IMR-90 (cell line): Measurements from ENCODE around the gene MAN1A2. TPM values are rescaled to one million over a fixed set of nuclear protein-coding genes. Genes with fewer than 3 reads are reported as not detected.

Experiments used
- ATAC-seq: fragments of 200-7000 bp; cut with Tn5 transposase; 2 replicates; pipeline ENCODE4 v1.9.1; 2020; ENCODE audit warnings: low read depth, mild to moderate bottlenecking, moderate library complexity
- BruUV-seq: library from RNA; stranded (reverse); fragments of 400-500 nt; replicated peaks from 2 replicates; lab custom pipeline; 2021; lab: Mats Ljungman, UMichigan
- CTCF ChIA-PET: fragments of 300-600 bp; formaldehyde crosslinking; extraction: SDS; loops from one replicate; lab custom pipeline; 2021; ENCODE audit warnings: antibody characterized with exemption; lab: Yijun Ruan, JAX
- POLR2A ChIA-PET: fragments of 300-600 bp; sonication (Branson Sonifier 250); formaldehyde crosslinking; loops from one replicate; lab custom pipeline; 2022; ENCODE audit warnings: antibody characterized with exemption; ENCODE audit not compliant: unreplicated experiment; lab: Charles Lee
- DNase-seq: peaks from one replicate; pipeline ENCODE4 v3.0.0; 2013
- H2AFZ ChIP-seq: replicated peaks from 2 replicates; pipeline ENCODE3; 2013; ENCODE audit warnings: low read length, mild to moderate bottlenecking; ENCODE audit not compliant: poor library complexity
- H2AK5ac ChIP-seq: 2 replicates; pipeline ENCODE4 v1.6.1; 2013; ENCODE audit warnings: low read depth, low read length, inconsistent platforms
- H2AK9ac ChIP-seq: replicated peaks from 2 replicates; pipeline ENCODE3; 2013; ENCODE audit warnings: mild to moderate bottlenecking, low read depth, low read length, moderate library complexity; ENCODE audit not compliant: poor library complexity
- H2BK120ac ChIP-seq: 2 replicates; pipeline ENCODE4 v1.6.1; 2013; ENCODE audit warnings: low read depth, low read length, inconsistent platforms
- H2BK15ac ChIP-seq: 3 replicates; pipeline ENCODE4 v1.6.1; 2013; ENCODE audit warnings: low read depth, low read length, inconsistent platforms
- H2BK20ac ChIP-seq: 2 replicates; pipeline ENCODE4 v1.6.1; 2013; ENCODE audit warnings: low read depth, mild to moderate bottlenecking, inconsistent platforms, low read length, moderate library complexity
- H2BK5ac ChIP-seq: 2 replicates; pipeline ENCODE4 v1.6.1; 2013; ENCODE audit warnings: mild to moderate bottlenecking, low read depth, low read length, inconsistent platforms; ENCODE audit not compliant: poor library complexity, severe bottlenecking
- H3K14ac ChIP-seq: replicated peaks from 2 replicates; pipeline ENCODE4 v1.6.1; 2013; ENCODE audit warnings: low read depth, low read length, inconsistent platforms
- H3K18ac ChIP-seq: 2 replicates; pipeline ENCODE4 v1.6.1; 2013; ENCODE audit warnings: low read depth, low read length, control low read depth
- H3K23ac ChIP-seq: 2 replicates; pipeline ENCODE4 v1.6.1; 2013; ENCODE audit warnings: low read depth, low read length, inconsistent platforms
- H3K27ac ChIP-seq: 2 replicates; pipeline ENCODE4 v1.5.1; 2013; ENCODE audit warnings: mild to moderate bottlenecking, control low read depth, low read length; ENCODE audit not compliant: insufficient read depth
- H3K27me3 ChIP-seq: 2 replicates; pipeline ENCODE4 v1.6.1; 2013; ENCODE audit warnings: low read length; ENCODE audit not compliant: control insufficient read depth, insufficient read depth
- H3K36me3 ChIP-seq: 2 replicates; pipeline ENCODE4 v1.6.1; 2013; ENCODE audit warnings: low read length, mixed read lengths; ENCODE audit not compliant: control insufficient read depth, insufficient read depth
- H3K4ac ChIP-seq: 2 replicates; pipeline ENCODE4 v1.6.1; 2013; ENCODE audit warnings: low read depth, low read length, inconsistent platforms
- H3K4me1 ChIP-seq: 2 replicates; pipeline ENCODE4 v1.6.1; 2013; ENCODE audit warnings: low read length, mixed read lengths; ENCODE audit not compliant: control insufficient read depth, insufficient read depth
- H3K4me2 ChIP-seq: 2 replicates; pipeline ENCODE4 v1.6.1; 2013; ENCODE audit warnings: low read depth, mild to moderate bottlenecking, control low read depth, low read length, moderate library complexity
- H3K4me3 ChIP-seq: 2 replicates; pipeline ENCODE4 v1.5.1; 2013; ENCODE audit warnings: low read depth, mild to moderate bottlenecking, control low read depth, low read length, moderate library complexity; ENCODE audit not compliant: insufficient read depth
- H3K56ac ChIP-seq: 2 replicates; pipeline ENCODE4 v1.6.1; 2013; ENCODE audit warnings: low read length, inconsistent platforms; ENCODE audit not compliant: insufficient read depth; ENCODE audit errors: extremely low read depth
- H3K79me1 ChIP-seq, 2 experiments: 2 replicates each; pipeline ENCODE4 v1.6.1; 2013; ENCODE audit warnings: low read length in 2 of 2, inconsistent platforms in 1 of 2, low read depth in 1 of 2
- H3K9ac ChIP-seq: 2 replicates; pipeline ENCODE4 v1.6.1; 2013; ENCODE audit warnings: low read depth, low read length, control low read depth
- H3K9me1 ChIP-seq: 2 replicates; pipeline ENCODE4 v1.6.1; 2013; ENCODE audit warnings: low read length, inconsistent platforms; ENCODE audit not compliant: insufficient read depth
- H3K9me3 ChIP-seq: 2 replicates; pipeline ENCODE4 v1.6.1; 2013; ENCODE audit warnings: low read length; ENCODE audit not compliant: control insufficient read depth, insufficient read depth
- H4K20me1 ChIP-seq: 2 replicates; pipeline ENCODE4 v1.6.1; 2013; ENCODE audit warnings: low read length, inconsistent platforms; ENCODE audit not compliant: insufficient read depth
- H4K5ac ChIP-seq: 2 replicates; pipeline ENCODE4 v1.6.1; 2013; ENCODE audit warnings: mild to moderate bottlenecking, low read depth, low read length, control low read depth
- H4K8ac ChIP-seq, 2 experiments: 2 replicates each; pipeline ENCODE4 v1.6.1; 2013; ENCODE audit warnings: low read depth in 2 of 2, low read length in 2 of 2, control low read depth in 1 of 2, inconsistent platforms in 1 of 2
- H4K91ac ChIP-seq: 2 replicates; pipeline ENCODE4 v1.6.1; 2013; ENCODE audit warnings: low read depth, low read length, inconsistent platforms; ENCODE audit not compliant: insufficient read depth
- CEBPB ChIP-seq: IDR thresholded peaks from 2 replicates; pipeline ENCODE4 v1.6.1; 2012; ENCODE audit warnings: low read depth, low read length, improper control_type of control experiment
- ELK1 ChIP-seq: fragments of 150-350 bp; IDR thresholded peaks from 2 replicates; pipeline ENCODE4 v1.6.1; 2016; ENCODE audit warnings: low read depth, mild to moderate bottlenecking, low read length, moderate library complexity, borderline replicate concordance
- FOS ChIP-seq: fragments of 150-350 bp; IDR thresholded peaks from 2 replicates; pipeline ENCODE4 v1.6.1; 2016; ENCODE audit warnings: low read depth, low read length
- MAFK ChIP-seq: IDR thresholded peaks from 2 replicates; pipeline ENCODE4 v1.6.1; 2012; ENCODE audit warnings: low read depth, low read length, improper control_type of control experiment
- NFE2L2 ChIP-seq: fragments of 150-350 bp; IDR thresholded peaks from 2 replicates; pipeline ENCODE4 v1.6.1; 2016; ENCODE audit warnings: low read depth, mild to moderate bottlenecking, low read length
- POLR2A ChIP-seq: IDR thresholded peaks from 2 replicates; pipeline ENCODE4 v1.6.1; 2012; ENCODE audit warnings: mild to moderate bottlenecking, low read depth, low read length
- RAD21 ChIP-seq: IDR thresholded peaks from 2 replicates; pipeline ENCODE4 v1.6.1; 2012; ENCODE audit warnings: low read length, improper control_type of control experiment
- RCOR1 ChIP-seq: IDR thresholded peaks from 2 replicates; pipeline ENCODE4 v1.6.1; 2012; ENCODE audit warnings: mild to moderate bottlenecking, low read length, improper control_type of control experiment; ENCODE audit not compliant: insufficient replicate concordance
- RFX5 ChIP-seq: IDR thresholded peaks from 2 replicates; pipeline ENCODE4 v1.8.0; 2012; ENCODE audit warnings: low read depth, mild to moderate bottlenecking, low read length, moderate library complexity
- USF2 ChIP-seq: fragments of 150-350 bp; IDR thresholded peaks from 2 replicates; pipeline ENCODE4 v1.6.1; 2017; ENCODE audit warnings: mild to moderate bottlenecking, antibody characterized with exemption, low read length, low read depth
- WGBS, 2 experiments: methylation state at CpG; one replicate each; pipeline versions ENCODE4 v1.1.5 to v1.1.7; 2013; ENCODE audit warnings: missing lambda C conversion rate in 2 of 2; ENCODE audit not compliant: insufficient read length in 1 of 2; ENCODE audit errors: extremely low coverage in 2 of 2; 5-methylcytosine and 5-hydroxymethylcytosine counted together
- dilution Hi-C: fragments of 300-500 bp; cut with HindIII; formaldehyde crosslinking; loops from one replicate; pipeline ENCODE4 v1.14.3; 2018; ENCODE audit warnings: low sequenced_read_pairs; ENCODE audit not compliant: unreplicated experiment
- in situ Hi-C: fragments of 300-500 bp; cut with MboI; formaldehyde crosslinking; loops from 3 replicates; pipeline ENCODE4 v1.14.3; 2019; ENCODE audit warnings: low sequenced_read_pairs, inconsistent platforms, mixed read lengths
- intact Hi-C: fragments of 100-400 bp; cut with micrococcal nuclease; formaldehyde crosslinking; loops from 2 replicates; pipeline ENCODE4 v1.10.0; 2022
- polyA plus RNA-seq, 3 experiments: library from polyadenylated mRNA; depleted of rRNA; stranded (reverse); fragments of >200 nt; gene quantifications; 2 replicates each; pipeline ENCODE4 v1.2.3, GENCODE V29; 2012; ENCODE audit warnings: low replicate concordance in 1 of 3
- total RNA-seq: library from RNA; depleted of rRNA; stranded (reverse); fragments of >200 nt; gene quantifications from 2 replicates; pipeline ENCODE4 v1.2.3, GENCODE V29; 2012

Gene MAN1A2
- total and polyA plus RNA-seq, 2 of the 4 experiments (the other 2 are of a cell fraction): 12.4 to 29.4 TPM

- Histone ChIP-seq H2AK9ac (no peak overlapping the region), H2AFZ (no peak overlapping the region), H4K5ac (no peak overlapping the region), H3K4me1 (no peaks in the 10 kb centered on the region), H3K9me1 (no peaks in the 10 kb centered on the region), H2BK20ac (no peak overlapping the region), H3K9me3 (no peaks in the 10 kb centered on the region), H2AK5ac (no peak overlapping the region), H3K27ac (no peak overlapping the region), H2BK15ac (no peak overlapping the region), H3K23ac (no peak overlapping the region), H2BK120ac (no peak overlapping the region), H3K56ac (no peak overlapping the region), H4K8ac (no peak overlapping the region), H2BK5ac (no peak overlapping the region), H4K91ac (no peak overlapping the region), H3K18ac (no peak overlapping the region), H4K20me1 (no peaks in the 10 kb centered on the region), H3K4ac (no peak overlapping the region), H3K79me1 (no peaks in the 10 kb centered on the region), H3K27me3 (peaks cover 9% of the 10 kb centered on the region; the same call in 1 of the 2 replicates), H3K14ac (no peak overlapping the region), H3K36me3 (no peaks in the 10 kb centered on the region), H3K4me2 (no peak overlapping the region), H3K9ac (no peak overlapping the region), H3K4me3 (no peak overlapping the region)
- WGBS, 2 experiments: no CpG with 5 or more reads among the region's 3 CpGs
- intact Hi-C loops (no loop called here), in situ Hi-C loops (no loop called here), dilution Hi-C loops (no loop called here)
- no TSS peak for BruUV-seq
- ATAC-seq (no peak), DNase-seq (no peak)
- no peak for TF ChIP-seq CEBPB
- TF ChIP-seq RFX5: no peak
- TF ChIP-seq NFE2L2: no peak
- TF ChIP-seq USF2: no peak
- TF ChIP-seq RAD21: no peak
- no peak for TF ChIP-seq POLR2A
- TF ChIP-seq RCOR1: no peak
- TF ChIP-seq MAFK: no peak
- TF ChIP-seq ELK1: no peak
- TF ChIP-seq FOS: no peak
- POLR2A ChIA-PET: no interaction called here
- CTCF ChIA-PET: no interaction called here
Measured at GRCh38 chr1:117576236-117576635, 209.0 kb downstream of the MAN1A2 start.
